ENCODE data around the gene RAB5IF. TPM values are rescaled to one million over a fixed set of nuclear protein-coding genes. Genes with fewer than 3 reads are reported as not detected.

The RAB5IF gene
- total RNA-seq, 1 experiment from 2014 or later: 118 TPM

DNA sequence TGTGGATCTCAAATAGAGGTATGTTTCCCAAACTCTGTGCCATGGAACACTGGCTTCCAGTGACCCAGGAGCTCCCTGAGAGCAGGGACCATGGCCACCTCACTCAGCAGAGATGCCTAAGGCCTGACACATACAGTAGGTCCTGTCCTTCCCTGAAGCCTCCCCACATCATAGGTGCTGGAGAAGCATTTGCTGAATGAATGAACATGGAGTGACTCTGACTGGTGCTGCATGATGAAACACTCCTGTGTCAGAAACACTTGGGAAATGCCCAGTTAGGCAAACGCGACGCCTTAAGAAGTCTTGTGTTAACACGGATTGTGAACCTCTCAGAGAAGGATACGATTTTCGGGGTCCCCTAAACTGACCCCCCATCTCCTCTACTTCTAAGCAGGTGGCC lies 26.1 kb downstream of the RAB5IF start:
- Histone ChIP-seq H3K4me1 (ENCODE audit: control insufficient read depth, insufficient read depth, low read length) (no peaks in the 10 kb centered on the region), H3K27me3 (ENCODE audit: control insufficient read depth, insufficient read depth, low read length) (no peaks in the 10 kb centered on the region), H3K36me3 (ENCODE audit: control insufficient read depth, insufficient read depth, low read length) (no peaks in the 10 kb centered on the region), H3K9me3 (ENCODE audit: control insufficient read depth, insufficient read depth, low read depth, low read length) (no peaks in the 10 kb centered on the region), H3K27ac (ENCODE audit: low read length) (no peak overlapping the region), H3K4me3 (ENCODE audit: low read depth in 2 of 2, low read length in 2 of 2) (no peak overlapping the region)
- DNase-seq (ENCODE audit: low read depth, low spot score) (no peak), ATAC-seq (no peak)
- no TSS peak for BruUV-seq (replicated peaks)
- ChIA-PET POLR2A (no interaction called here), CTCF (interaction anchor here (0.5 kb wide), 1 partner anchor 198 kb away, joined by 6 read pairs; no protein-coding TSS in a partner anchor)
- in situ Hi-C loops (cut with HindIII; ENCODE audit: low pct_unique_long_range_greater_than_20kb, low sequenced_read_pairs): no loop called here
- intact Hi-C loops (cut with micrococcal nuclease; ENCODE audit: unreplicated experiment): no loop called here
- TF ChIP-seq TCF7L2 (IDR thresholded peaks at IDR 0.05; ENCODE audit: low read depth, low read length) (no peak), POLR2AphosphoS5 (IDR thresholded peaks at IDR 0.05; ENCODE audit: low read depth, low read length) (no peak), CTCF (IDR thresholded peaks at IDR 0.05) (no peak), SIN3A (IDR thresholded peaks at IDR 0.05; ENCODE audit: borderline replicate concordance, insufficient read depth, low read depth, low read length) (no peak)
- TF ChIP-seq, protein P1, sequence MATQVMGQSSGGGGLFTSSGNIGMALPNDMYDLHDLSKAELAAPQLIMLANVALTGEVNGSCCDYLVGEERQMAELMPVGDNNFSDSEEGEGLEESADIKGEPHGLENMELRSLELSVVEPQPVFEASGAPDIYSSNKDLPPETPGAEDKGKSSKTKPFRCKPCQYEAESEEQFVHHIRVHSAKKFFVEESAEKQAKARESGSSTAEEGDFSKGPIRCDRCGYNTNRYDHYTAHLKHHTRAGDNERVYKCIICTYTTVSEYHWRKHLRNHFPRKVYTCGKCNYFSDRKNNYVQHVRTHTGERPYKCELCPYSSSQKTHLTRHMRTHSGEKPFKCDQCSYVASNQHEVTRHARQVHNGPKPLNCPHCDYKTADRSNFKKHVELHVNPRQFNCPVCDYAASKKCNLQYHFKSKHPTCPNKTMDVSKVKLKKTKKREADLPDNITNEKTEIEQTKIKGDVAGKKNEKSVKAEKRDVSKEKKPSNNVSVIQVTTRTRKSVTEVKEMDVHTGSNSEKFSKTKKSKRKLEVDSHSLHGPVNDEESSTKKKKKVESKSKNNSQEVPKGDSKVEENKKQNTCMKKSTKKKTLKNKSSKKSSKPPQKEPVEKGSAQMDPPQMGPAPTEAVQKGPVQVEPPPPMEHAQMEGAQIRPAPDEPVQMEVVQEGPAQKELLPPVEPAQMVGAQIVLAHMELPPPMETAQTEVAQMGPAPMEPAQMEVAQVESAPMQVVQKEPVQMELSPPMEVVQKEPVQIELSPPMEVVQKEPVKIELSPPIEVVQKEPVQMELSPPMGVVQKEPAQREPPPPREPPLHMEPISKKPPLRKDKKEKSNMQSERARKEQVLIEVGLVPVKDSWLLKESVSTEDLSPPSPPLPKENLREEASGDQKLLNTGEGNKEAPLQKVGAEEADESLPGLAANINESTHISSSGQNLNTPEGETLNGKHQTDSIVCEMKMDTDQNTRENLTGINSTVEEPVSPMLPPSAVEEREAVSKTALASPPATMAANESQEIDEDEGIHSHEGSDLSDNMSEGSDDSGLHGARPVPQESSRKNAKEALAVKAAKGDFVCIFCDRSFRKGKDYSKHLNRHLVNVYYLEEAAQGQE (IDR thresholded peaks at IDR 0.05; ENCODE audit: insufficient read depth in 1 of 2, low read depth in 2 of 2, low read length in 1 of 2): no peak

DNA sequence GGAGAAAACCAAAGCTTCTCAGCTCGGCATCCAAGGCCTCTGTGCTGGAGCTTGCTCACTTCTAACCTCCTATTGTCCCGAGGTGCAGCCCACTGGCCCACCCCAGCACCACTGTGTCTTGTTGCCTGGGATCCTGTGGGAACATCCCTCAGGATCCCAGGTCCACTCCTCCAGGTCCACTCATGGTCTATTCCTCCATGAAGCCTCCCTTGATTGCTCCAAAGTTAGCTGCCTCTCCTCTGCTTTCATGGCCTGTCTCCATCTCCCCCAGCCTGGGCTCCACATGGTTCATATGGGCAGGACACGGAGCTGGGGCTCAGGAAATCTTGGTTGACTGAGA lies 26.5 kb downstream of the RAB5IF start:
- TF ChIP-seq TCF7L2 (IDR thresholded peaks at IDR 0.05; ENCODE audit: low read depth, low read length): no peak
- no peak for TF ChIP-seq SIN3A (IDR thresholded peaks at IDR 0.05; ENCODE audit: borderline replicate concordance, insufficient read depth, low read depth, low read length)
- TF ChIP-seq POLR2AphosphoS5 (IDR thresholded peaks at IDR 0.05; ENCODE audit: low read depth, low read length): no peak
- no peak for TF ChIP-seq CTCF (IDR thresholded peaks at IDR 0.05)
- TF ChIP-seq, protein P1 (IDR thresholded peaks at IDR 0.05; ENCODE audit: insufficient read depth in 1 of 2, low read depth in 2 of 2, low read length in 1 of 2): no peak
- no peaks in the 10 kb centered on the region for H3K4me1 ChIP-seq (ENCODE audit: control insufficient read depth, insufficient read depth, low read length)
- no peak overlapping the region for H3K4me3 ChIP-seq (ENCODE audit: low read depth in 2 of 2, low read length in 2 of 2)
- DNase-seq (ENCODE audit: low read depth, low spot score) (no peak), ATAC-seq (no peak)
- no peaks in the 10 kb centered on the region for H3K9me3 ChIP-seq (ENCODE audit: control insufficient read depth, insufficient read depth, low read depth, low read length)
- no peaks in the 10 kb centered on the region for H3K36me3 ChIP-seq (ENCODE audit: control insufficient read depth, insufficient read depth, low read length)
- no peaks in the 10 kb centered on the region for H3K27me3 ChIP-seq (ENCODE audit: control insufficient read depth, insufficient read depth, low read length)
- POLR2A ChIA-PET: no interaction called here
- BruUV-seq (replicated peaks): no TSS peak
- intact Hi-C loops (cut with micrococcal nuclease; ENCODE audit: unreplicated experiment) (no loop called here), in situ Hi-C loops (cut with HindIII; ENCODE audit: low pct_unique_long_range_greater_than_20kb, low sequenced_read_pairs) (no loop called here)
- H3K27ac ChIP-seq (ENCODE audit: low read length): no peak overlapping the region
- CTCF ChIA-PET: no interaction called here

Measured in Panc1 (cell line).